GM18499 (cell line): ENCODE measurements around the gene DNLZ.
A peak's percentile ranks its signal among the peaks of the same experiment; 100 is the strongest.
"Not testable (repeated sequence)": the region's sequence is repeated elsewhere in the genome, so short reads cannot be mapped to it uniquely, and the experiment has no call there.

Experiments
- ATAC-seq: cut with Tn5 transposase; IDR thresholded peaks from one replicate; pipeline ENCODE4 v1.9.1; 2021; ENCODE audit warnings: moderate number of reproducible peaks; ENCODE audit not compliant: insufficient read depth, unreplicated experiment

Gene DNLZ

GRCh38 chr9:136363106-136363948 lies at the start of gene DNLZ:
TSS of gene DNLZ (minus strand) at chr9:136363744. CDS start at chr9:136363714, 30 bp downstream.
- ATAC-seq = peak; percentile 43

GRCh38 chr9:136412962-136413361 lies 49.4 kb upstream of the DNLZ start:
- ATAC-seq = no peak

- ATAC-seq = no peak
Measured at GRCh38 chr9:136411378-136411777, 47.8 kb upstream of the DNLZ start.

GRCh38 chr9:136410500-136411287 lies 47.1 kb upstream of the DNLZ start, which contains the start of the genes ENTR1 and PMPCA:
TSS of gene ENTR1 (minus strand) at chr9:136410614. CDS start at chr9:136410397, 217 bp downstream.
TSS of gene PMPCA (plus strand) at chr9:136410658. CDS start at chr9:136410669, 11 bp downstream.
- ATAC-seq = no peak

GRCh38 chr9:136409557-136410455 lies 46.3 kb upstream of the DNLZ start:
- no peak for ATAC-seq

GRCh38 chr9:136407911-136408310 lies 44.4 kb upstream of the DNLZ start:
- no peak for ATAC-seq

GRCh38 chr9:136407061-136407460 lies 43.5 kb upstream of the DNLZ start:
- not testable (repeated sequence) for ATAC-seq

- ATAC-seq = not testable (repeated sequence)
Measured at GRCh38 chr9:136405904-136406303, 42.4 kb upstream of the DNLZ start.

- ATAC-seq = no peak
Measured at GRCh38 chr9:136405481-136405880, 41.9 kb upstream of the DNLZ start.

GRCh38 chr9:136404801-136405136 lies 41.2 kb upstream of the DNLZ start:
- ATAC-seq = no peak

- ATAC-seq = no peak
Measured at GRCh38 chr9:136403915-136404800, 40.6 kb upstream of the DNLZ start.

- no peak for ATAC-seq
Measured at GRCh38 chr9:136403538-136403914, 40.0 kb upstream of the DNLZ start.

- no peak for ATAC-seq
Measured at GRCh38 chr9:136402067-136402466, 38.5 kb upstream of the DNLZ start.

- ATAC-seq = no peak
Measured at GRCh38 chr9:136401173-136401922, 37.8 kb upstream of the DNLZ start.

GRCh38 chr9:136400038-136400834 lies 36.7 kb upstream of the DNLZ start, which contains the start of gene SNAPC4:
TSS of gene SNAPC4 (minus strand) at chr9:136400170. CDS start at chr9:136398428, 1,742 bp downstream.
- ATAC-seq = no peak

- ATAC-seq = no peak
Measured at GRCh38 chr9:136399176-136400037, 35.9 kb upstream of the DNLZ start.

- no peak for ATAC-seq
Measured at GRCh38 chr9:136398286-136398685, 34.7 kb upstream of the DNLZ start.
